Transverse colon (tissue), 3 donors: ENCODE data around the gene ZSWIM2.

Source experiments
- EP300 ChIP-seq: sonication (generic); formaldehyde crosslinking; IDR thresholded peaks from one replicate; pipeline ENCODE4 v1.6.1; 2017; ENCODE audit warnings: antibody characterized with exemption, low read depth
- TF ChIP-seq, protein P1 (sequence below), 5 experiments: fragments of 200-600 bp in 3 of 5; fragments of 450-650 bp in 2 of 5; sonication (generic) in 3 of 5; IDR thresholded peaks; 1 replicate in 2 of 5; 2 replicates in 3 of 5; pipeline ENCODE4 v1.5.1; 2016 to 2017; ENCODE audit warnings: antibody characterized with exemption in 5 of 5, inconsistent platforms in 3 of 5, mild to moderate bottlenecking in 2 of 5, moderate library complexity in 1 of 5

DNA sequence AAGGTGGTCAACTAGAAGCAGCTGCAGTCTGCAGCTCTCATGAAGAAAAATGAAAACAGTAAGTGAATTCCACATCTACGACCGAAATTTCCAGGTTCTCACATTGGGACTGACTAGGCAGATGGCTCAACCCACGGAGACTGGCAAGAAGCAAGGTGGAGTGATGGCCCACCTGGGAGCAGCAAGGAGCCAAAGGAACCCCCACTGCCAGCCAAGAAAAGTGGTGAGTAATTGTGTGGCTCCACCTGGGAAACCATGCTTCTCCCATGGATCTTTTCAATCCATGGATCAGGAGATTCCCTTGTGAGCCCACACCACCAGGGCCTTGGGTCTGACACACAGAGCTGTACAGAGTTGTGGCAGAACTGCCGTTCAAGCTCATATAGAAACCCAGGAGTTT, 64.0 kb downstream of the ZSWIM2 start:
- TF ChIP-seq, protein P1, sequence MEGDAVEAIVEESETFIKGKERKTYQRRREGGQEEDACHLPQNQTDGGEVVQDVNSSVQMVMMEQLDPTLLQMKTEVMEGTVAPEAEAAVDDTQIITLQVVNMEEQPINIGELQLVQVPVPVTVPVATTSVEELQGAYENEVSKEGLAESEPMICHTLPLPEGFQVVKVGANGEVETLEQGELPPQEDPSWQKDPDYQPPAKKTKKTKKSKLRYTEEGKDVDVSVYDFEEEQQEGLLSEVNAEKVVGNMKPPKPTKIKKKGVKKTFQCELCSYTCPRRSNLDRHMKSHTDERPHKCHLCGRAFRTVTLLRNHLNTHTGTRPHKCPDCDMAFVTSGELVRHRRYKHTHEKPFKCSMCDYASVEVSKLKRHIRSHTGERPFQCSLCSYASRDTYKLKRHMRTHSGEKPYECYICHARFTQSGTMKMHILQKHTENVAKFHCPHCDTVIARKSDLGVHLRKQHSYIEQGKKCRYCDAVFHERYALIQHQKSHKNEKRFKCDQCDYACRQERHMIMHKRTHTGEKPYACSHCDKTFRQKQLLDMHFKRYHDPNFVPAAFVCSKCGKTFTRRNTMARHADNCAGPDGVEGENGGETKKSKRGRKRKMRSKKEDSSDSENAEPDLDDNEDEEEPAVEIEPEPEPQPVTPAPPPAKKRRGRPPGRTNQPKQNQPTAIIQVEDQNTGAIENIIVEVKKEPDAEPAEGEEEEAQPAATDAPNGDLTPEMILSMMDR (IDR thresholded peaks at IDR 0.05): no peak
- no peak for TF ChIP-seq EP300
